Loucy (cell line): ENCODE results near the gene BRWD1.
A peak's percentile ranks its signal among the peaks of the same experiment; 100 is the strongest.

Experiments used
- H2AFZ ChIP-seq: fragments of 200-600 bp; sonication (generic); 2 replicates; pipeline ENCODE4 v1.6.0; 2016; ENCODE audit warnings: antibody characterized with exemption, mild to moderate bottlenecking, low read length, moderate library complexity
- H3F3A ChIP-seq: fragments of 200-600 bp; 2 replicates; pipeline ENCODE4 v1.6.0; 2016; ENCODE audit warnings: antibody characterized with exemption, low read depth, mild to moderate bottlenecking
- H3K27me3 ChIP-seq: fragments of 200-600 bp; sonication (generic); 2 replicates; pipeline ENCODE4 v1.6.1; 2014; ENCODE audit warnings: low read length, mild to moderate bottlenecking; ENCODE audit not compliant: insufficient read depth, poor library complexity, severe bottlenecking
- H3K36me3 ChIP-seq: fragments of 200-600 bp; sonication (generic); 2 replicates; pipeline ENCODE4 v1.6.1; 2016; ENCODE audit warnings: low read length; ENCODE audit not compliant: insufficient read depth
- H3K4me1 ChIP-seq: fragments of 200-600 bp; sonication (generic); 2 replicates; pipeline ENCODE4 v1.5.1; 2014; ENCODE audit warnings: low read length, mild to moderate bottlenecking; ENCODE audit not compliant: insufficient read depth, poor library complexity, severe bottlenecking
- H3K4me2 ChIP-seq: fragments of 200-600 bp; sonication (generic); 2 replicates; pipeline ENCODE4 v1.6.0; 2014; ENCODE audit warnings: antibody characterized with exemption, low read length, low read depth, mild to moderate bottlenecking; ENCODE audit not compliant: poor library complexity, severe bottlenecking
- H3K4me3 ChIP-seq: fragments of 200-600 bp; sonication (generic); 2 replicates; pipeline ENCODE4 v1.5.1; 2014; ENCODE audit warnings: low read length, mild to moderate bottlenecking, mixed read lengths; ENCODE audit not compliant: poor library complexity, severe bottlenecking
- H3K79me2 ChIP-seq: fragments of 200-600 bp; sonication (generic); 2 replicates; pipeline ENCODE4 v1.6.1; 2014; ENCODE audit warnings: low read length; ENCODE audit not compliant: insufficient read depth
- H3K9ac ChIP-seq: fragments of 200-600 bp; sonication (generic); 2 replicates; pipeline ENCODE4 v1.6.0; 2014; ENCODE audit warnings: mild to moderate bottlenecking, low read depth, low read length, moderate library complexity; ENCODE audit not compliant: poor library complexity, severe bottlenecking
- H3K9me2 ChIP-seq: fragments of 200-600 bp; sonication (generic); replicated peaks from 2 replicates; pipeline ENCODE4 v1.6.1; 2016; ENCODE audit warnings: low read depth, low read length, mixed read lengths
- H3K9me3 ChIP-seq: fragments of 200-600 bp; sonication (generic); 2 replicates; pipeline ENCODE4 v1.6.1; 2014; ENCODE audit warnings: mild to moderate bottlenecking, antibody characterized with exemption, low read length, low read depth; ENCODE audit not compliant: insufficient read depth
- H4K20me1 ChIP-seq: fragments of 200-600 bp; sonication (generic); 2 replicates; pipeline ENCODE4 v1.6.0; 2014; ENCODE audit warnings: antibody characterized with exemption, low read length, mild to moderate bottlenecking; ENCODE audit not compliant: insufficient read depth, poor library complexity, severe bottlenecking
- CTCF ChIP-seq: fragments of 200-600 bp; sonication (generic); conservative IDR thresholded peaks from 2 replicates; pipeline ENCODE4 v1.5.1; 2014; ENCODE audit warnings: mild to moderate bottlenecking, antibody characterized with exemption, low read length
- EZH2phosphoT487 ChIP-seq: fragments of 200-600 bp; IDR thresholded peaks from 2 replicates; pipeline ENCODE4 v1.6.1; 2018; ENCODE audit warnings: antibody characterized with exemption, mild to moderate bottlenecking, moderate library complexity, borderline replicate concordance

Gene BRWD1

GRCh38 chr21:39312112-39313041 lies 1.1 kb downstream of the BRWD1 start:
- Histone ChIP-seq H3K9me2 (no peaks in the 10 kb centered on the region), H3F3A (no peaks in the 10 kb centered on the region), H3K79me2 (peaks cover 65% of the 10 kb centered on the region), H3K36me3 (peaks cover 5% of the 10 kb centered on the region; the same call in 1 of the 2 replicates), H3K4me3 (peak overlapping the region; percentile 91), H3K4me2 (peak overlapping the region; percentile 99), H3K9me3 (no peaks in the 10 kb centered on the region), H2AFZ (no peak overlapping the region), H3K27me3 (no peaks in the 10 kb centered on the region), H4K20me1 (peaks cover 44% of the 10 kb centered on the region), H3K4me1 (peaks cover 19% of the 10 kb centered on the region), H3K9ac (peak overlapping the region; percentile 98)
- TF ChIP-seq CTCF = no peak
- TF ChIP-seq EZH2phosphoT487 = no peak

GRCh38 chr21:39311164-39311563 lies 2.3 kb downstream of the BRWD1 start:
- Histone ChIP-seq H3K9ac (peak overlapping the region; percentile 52), H3K9me2 (no peaks in the 10 kb centered on the region), H4K20me1 (peaks cover 56% of the 10 kb centered on the region), H3K36me3 (peaks cover 5% of the 10 kb centered on the region; the same call in 1 of the 2 replicates), H3K4me1 (peaks cover 19% of the 10 kb centered on the region), H2AFZ (no peak overlapping the region), H3K27me3 (no peaks in the 10 kb centered on the region), H3K9me3 (no peaks in the 10 kb centered on the region), H3K79me2 (peaks cover 66% of the 10 kb centered on the region), H3F3A (no peaks in the 10 kb centered on the region), H3K4me3 (peak overlapping the region; percentile 91), H3K4me2 (peak overlapping the region; percentile 99)
- no peak for TF ChIP-seq CTCF
- TF ChIP-seq EZH2phosphoT487 = no peak

GRCh38 chr21:39307466-39307865 lies 6.0 kb downstream of the BRWD1 start:
- peak overlapping the region; percentile 26 for H3K4me2 ChIP-seq
- no peaks in the 10 kb centered on the region for H3F3A ChIP-seq
- H4K20me1 ChIP-seq = peaks cover 62% of the 10 kb centered on the region
- H3K27me3 ChIP-seq = no peaks in the 10 kb centered on the region
- H3K9me3 ChIP-seq = no peaks in the 10 kb centered on the region
- peaks cover 58% of the 10 kb centered on the region for H3K79me2 ChIP-seq
- TF ChIP-seq EZH2phosphoT487 = no peak
- no peak for TF ChIP-seq CTCF
- H3K4me3 ChIP-seq = no peak overlapping the region
- peaks cover 14% of the 10 kb centered on the region; the same call in 1 of the 2 replicates for H3K36me3 ChIP-seq
- H3K9me2 ChIP-seq = no peaks in the 10 kb centered on the region
- no peak overlapping the region for H2AFZ ChIP-seq
- H3K9ac ChIP-seq = no peak overlapping the region
- peaks cover 14% of the 10 kb centered on the region for H3K4me1 ChIP-seq
